ENCODE results near the gene RSPO4. TPM values are rescaled to one million over a fixed set of nuclear protein-coding genes. Genes with fewer than 3 reads are reported as not detected.

RSPO4 gene
- total RNA-seq, 1 experiment from 2014 or later, result 6.7 TPM

DNA sequence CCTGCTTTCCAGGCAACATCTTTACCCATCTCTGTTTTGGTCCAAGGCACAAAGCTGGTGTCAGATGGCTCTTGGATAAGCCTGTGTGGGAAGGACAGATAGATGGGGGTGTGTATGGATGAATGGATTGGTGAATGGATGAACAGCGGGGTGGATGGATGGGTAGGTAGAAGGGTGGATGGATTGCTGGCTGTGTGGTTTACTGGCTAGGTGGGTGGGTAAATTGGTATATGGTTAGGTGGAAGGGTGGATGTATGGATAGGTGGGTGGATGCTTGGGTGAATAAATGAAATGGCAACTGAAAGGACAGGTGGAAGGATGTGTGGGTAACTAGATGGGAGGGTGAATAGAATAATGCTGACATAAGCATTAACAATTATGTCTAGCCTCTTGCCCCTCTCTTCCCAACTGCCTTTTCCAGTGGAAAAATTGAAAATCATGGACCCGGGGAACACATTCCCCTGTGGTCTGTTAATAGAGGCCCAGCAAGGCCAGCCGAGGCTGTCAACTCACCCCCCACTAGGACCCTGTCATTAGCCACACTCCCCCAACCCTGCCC is 43.8 kb upstream of the RSPO4 start:
- WGBS (ENCODE audit: extremely low coverage, insufficient read length, low lambda C conversion rate), result no CpG with 5 or more reads among the region's 3 CpGs
- peaks cover 33% of the 10 kb centered on the region for H3K27me3 Mint-ChIP-seq (ENCODE audit: low read depth)
- Histone ChIP-seq H3K9ac (ENCODE audit: extremely low read depth, insufficient read length, low read length) (no peak overlapping the region), H2BK15ac (ENCODE audit: low read depth, low read length) (no peak overlapping the region), H3K14ac (ENCODE audit: insufficient read depth, low read length) (no peak overlapping the region), H3K23ac (ENCODE audit: insufficient read length, low read depth, low read length) (no peak overlapping the region), H2BK20ac (ENCODE audit: low read depth, low read length, poor library complexity, severe bottlenecking) (no peak overlapping the region), H3T11ph (ENCODE audit: low read length) (no peak overlapping the region), H3K23me2 (ENCODE audit: insufficient read length, low read depth, low read length, poor library complexity, severe bottlenecking) (no peaks in the 10 kb centered on the region), H4K20me1 (ENCODE audit: control insufficient read depth, insufficient read depth, insufficient read length) (no peaks in the 10 kb centered on the region), H4K5ac (ENCODE audit: insufficient read length, low read depth, low read length) (no peak overlapping the region), H2AFZ (ENCODE audit: low read length) (no peak overlapping the region), H4K91ac (ENCODE audit: insufficient read length, low read depth, low read length) (no peak overlapping the region), H3K4me1 (ENCODE audit: insufficient read depth, low read length) (no peaks in the 10 kb centered on the region), H3K27me3 (ENCODE audit: insufficient read depth, low read length) (no peaks in the 10 kb centered on the region; the same call in 1 of the 2 replicates), H2BK12ac (ENCODE audit: insufficient read length, low read depth, low read length) (no peak overlapping the region), H3K18ac (ENCODE audit: insufficient read length, low read depth, low read length) (no peak overlapping the region), H2BK120ac (ENCODE audit: low read depth, low read length, poor library complexity, severe bottlenecking) (no peak overlapping the region), H3K4me2 (ENCODE audit: insufficient read depth, insufficient read length, low read length) (no peak overlapping the region), H2BK5ac (ENCODE audit: insufficient read length, low read length) (no peak overlapping the region), H3K9me3 (ENCODE audit: control insufficient read depth, low read depth, low read length) (no peaks in the 10 kb centered on the region), H3K27ac (ENCODE audit: insufficient read length, low read depth, low read length) (no peak overlapping the region), H3K4ac (ENCODE audit: low read depth, low read length) (no peak overlapping the region), H3K79me2 (ENCODE audit: insufficient read depth, low read length) (no peaks in the 10 kb centered on the region), H4K8ac (replicated peaks; ENCODE audit: insufficient read length, low read depth, low read length) (no peak overlapping the region), H3K79me1 (ENCODE audit: insufficient read depth, low read depth, low read length, poor library complexity, severe bottlenecking) (no peaks in the 10 kb centered on the region), H2AK5ac (ENCODE audit: insufficient read length, low read length) (no peak overlapping the region), H3K56ac (ENCODE audit: insufficient read length, low read depth, low read length) (no peak overlapping the region)
- no peak overlapping the region for H3K27ac Mint-ChIP-seq
- H3K9me3 Mint-ChIP-seq, result no peaks in the 10 kb centered on the region
- no peak for DNase-seq
- H3K36me3 Mint-ChIP-seq (ENCODE audit: insufficient read depth in 1 of 3, low read depth in 3 of 3), result no peaks in the 10 kb centered on the region
- TF ChIP-seq, protein P1, sequence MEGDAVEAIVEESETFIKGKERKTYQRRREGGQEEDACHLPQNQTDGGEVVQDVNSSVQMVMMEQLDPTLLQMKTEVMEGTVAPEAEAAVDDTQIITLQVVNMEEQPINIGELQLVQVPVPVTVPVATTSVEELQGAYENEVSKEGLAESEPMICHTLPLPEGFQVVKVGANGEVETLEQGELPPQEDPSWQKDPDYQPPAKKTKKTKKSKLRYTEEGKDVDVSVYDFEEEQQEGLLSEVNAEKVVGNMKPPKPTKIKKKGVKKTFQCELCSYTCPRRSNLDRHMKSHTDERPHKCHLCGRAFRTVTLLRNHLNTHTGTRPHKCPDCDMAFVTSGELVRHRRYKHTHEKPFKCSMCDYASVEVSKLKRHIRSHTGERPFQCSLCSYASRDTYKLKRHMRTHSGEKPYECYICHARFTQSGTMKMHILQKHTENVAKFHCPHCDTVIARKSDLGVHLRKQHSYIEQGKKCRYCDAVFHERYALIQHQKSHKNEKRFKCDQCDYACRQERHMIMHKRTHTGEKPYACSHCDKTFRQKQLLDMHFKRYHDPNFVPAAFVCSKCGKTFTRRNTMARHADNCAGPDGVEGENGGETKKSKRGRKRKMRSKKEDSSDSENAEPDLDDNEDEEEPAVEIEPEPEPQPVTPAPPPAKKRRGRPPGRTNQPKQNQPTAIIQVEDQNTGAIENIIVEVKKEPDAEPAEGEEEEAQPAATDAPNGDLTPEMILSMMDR (conservative IDR thresholded peaks at IDR 0.05), result no peak
- H3K4me3 Mint-ChIP-seq, result no peak overlapping the region; a peak in 1 of 5 replicates
- peaks cover 8 to 11% of the 10 kb centered on the region in 2 experiments for H3K4me1 Mint-ChIP-seq

All from H9 (cell line).